HCT116 (cell line): Measurements from ENCODE around the gene OPN1SW. TPM values are rescaled to one million over a fixed set of nuclear protein-coding genes. Genes with fewer than 3 reads are reported as not detected.
A peak's percentile ranks its signal among the peaks of the same experiment; 100 is the strongest.

ENCODE experiments used
- ATAC-seq: fragments of 200-7000 bp; cut with Tn5 transposase; 2 replicates; pipeline ENCODE4 v1.9.1; 2020; ENCODE audit warnings: mild to moderate bottlenecking, moderate library complexity
- BruUV-seq: library from RNA; stranded (reverse); fragments of 400-500 nt; replicated peaks from 2 replicates; lab custom pipeline; 2021; lab: Mats Ljungman, UMichigan
- CTCF ChIA-PET: fragments of 300-600 bp; sonication (Branson Sonifier 250); formaldehyde crosslinking; loops from one replicate; lab custom pipeline; 2021; ENCODE audit warnings: antibody characterized with exemption; lab: Charles Lee
- POLR2A ChIA-PET: fragments of 300-600, 350-600 bp; sonication (Branson Sonifier 250); formaldehyde crosslinking; loops from one replicate; lab custom pipeline; 2021; ENCODE audit warnings: antibody characterized with exemption; lab: Charles Lee
- RAD21 ChIA-PET, 2 experiments: fragments of 300-600 bp; sonication (Branson Sonifier 250); formaldehyde crosslinking; loops; one replicate each; lab custom pipeline; 2023; ENCODE audit warnings: low total read pairs in 2 of 2; ENCODE audit not compliant: uncharacterized antibody in 2 of 2, unreplicated experiment in 2 of 2, low non-redundant PET in 1 of 2; lab: Charles Lee
- DNase-seq: peaks from one replicate; pipeline ENCODE4 v3.0.0-alpha.2; 2010; ENCODE audit warnings: low read depth, low spot score
- H2AFZ ChIP-seq: fragments of 200-600 bp; shearing (Covaris generic), sonication (generic); 2 replicates; pipeline ENCODE4 v1.6.1; 2017; ENCODE audit warnings: low read depth, mixed run types, mixed read lengths, antibody characterized with exemption, low read length; ENCODE audit not compliant: poor library complexity, severe bottlenecking
- H3K27ac ChIP-seq: 2 replicates; pipeline ENCODE4 v1.5.1; 2012; ENCODE audit warnings: low read depth, low read length
- H3K27me3 ChIP-seq: fragments of 200-600 bp; sonication (generic); 2 replicates; pipeline ENCODE4 v1.6.1; 2016; ENCODE audit warnings: mixed run types, low read length, mixed read lengths; ENCODE audit not compliant: insufficient read depth
- H3K36me3 ChIP-seq, 2 experiments: fragments of 200-500 bp in 1 of 2; fragments of 200-600 bp in 1 of 2; sonication (Bioruptor generic) in 1 of 2; sonication (generic) in 1 of 2; 2 replicates each; pipeline versions ENCODE4 v1.5.1 to v1.6.1; 2014 to 2016; ENCODE audit warnings: low read length in 2 of 2, inconsistent platforms in 1 of 2, mixed read lengths in 1 of 2, mixed run types in 1 of 2; ENCODE audit not compliant: insufficient read depth in 2 of 2, control insufficient read depth in 1 of 2
- H3K4me1 ChIP-seq, 2 experiments: fragments of 200-600 bp in 1 of 2; sonication (generic) in 1 of 2; 2 replicates each; pipeline versions ENCODE4 v1.5.1 to v1.6.1; 2012 to 2017; ENCODE audit warnings: low read length in 2 of 2, inconsistent platforms in 1 of 2, mild to moderate bottlenecking in 1 of 2, mixed read lengths in 1 of 2, mixed run types in 1 of 2, moderate library complexity in 1 of 2; ENCODE audit not compliant: insufficient read depth in 2 of 2, control insufficient read depth in 1 of 2
- H3K4me2 ChIP-seq: fragments of 200-600 bp; sonication (generic); 2 replicates; pipeline ENCODE4 v1.6.1; 2017; ENCODE audit warnings: mixed run types, low read length, mixed read lengths
- H3K4me3 ChIP-seq, 2 experiments: fragments of 200-600 bp in 1 of 2; sonication (generic) in 1 of 2; replicated peaks in 1 of 2; 2 replicates each; pipeline ENCODE4 v1.5.1; 2011 to 2016; ENCODE audit warnings: low read length in 2 of 2, control low read depth in 1 of 2, low read depth in 1 of 2, mild to moderate bottlenecking in 1 of 2, mixed read lengths in 1 of 2, mixed run types in 1 of 2
- H3K79me2 ChIP-seq: fragments of 200-600 bp; sonication (generic); 2 replicates; pipeline ENCODE4 v1.6.1; 2017; ENCODE audit warnings: mild to moderate bottlenecking, mixed run types, low read length, moderate library complexity, mixed read lengths; ENCODE audit not compliant: insufficient read depth
- H3K9ac ChIP-seq: fragments of 200-600 bp; sonication (generic); 2 replicates; pipeline ENCODE4 v1.6.1; 2016; ENCODE audit warnings: low read length, mixed read lengths
- H3K9me2 ChIP-seq: fragments of 200-600 bp; sonication (generic), shearing (Covaris generic); 2 replicates; pipeline ENCODE4 v1.6.1; 2017; ENCODE audit warnings: mixed run types, mild to moderate bottlenecking, moderate library complexity; ENCODE audit not compliant: insufficient read depth
- H3K9me3 ChIP-seq, 2 experiments: fragments of 200-500 bp in 1 of 2; fragments of 200-600 bp in 1 of 2; sonication (Bioruptor generic) in 1 of 2; sonication (generic) in 1 of 2; 2 replicates each; pipeline ENCODE4 v1.6.1; 2014 to 2017; ENCODE audit warnings: low read length in 2 of 2, mixed read lengths in 2 of 2, inconsistent platforms in 1 of 2, low read depth in 1 of 2, mild to moderate bottlenecking in 1 of 2, mixed run types in 1 of 2, moderate library complexity in 1 of 2; ENCODE audit not compliant: control insufficient read depth in 1 of 2, insufficient read depth in 1 of 2
- H4K20me1 ChIP-seq: fragments of 200-600 bp; sonication (generic), shearing (Covaris generic); 2 replicates; pipeline ENCODE4 v1.6.1; 2017; ENCODE audit warnings: mixed run types, mild to moderate bottlenecking, moderate library complexity; ENCODE audit not compliant: insufficient read depth
- CEBPB ChIP-seq: IDR thresholded peaks from 2 replicates; pipeline ENCODE4 v1.6.1; 2012; ENCODE audit warnings: low read depth
- CTCF ChIP-seq, 3 experiments: fragments of 200-600 bp in 1 of 3; sonication (generic) in 1 of 3; IDR thresholded peaks in 2 of 3; conservative IDR thresholded peaks in 1 of 3; 2 replicates each; pipeline ENCODE4 v1.5.1; 2012 to 2017; ENCODE audit warnings: low read depth in 2 of 3, low read length in 2 of 3, antibody characterized with exemption in 1 of 3, borderline replicate concordance in 1 of 3, control low read depth in 1 of 3, mild to moderate bottlenecking in 1 of 3, mixed read lengths in 1 of 3, mixed run types in 1 of 3, moderate library complexity in 1 of 3; ENCODE audit not compliant: insufficient read depth in 1 of 3
- EZH2 ChIP-seq: fragments of 200-600 bp; sonication (generic); IDR thresholded peaks from 2 replicates; pipeline ENCODE4 v1.6.1; 2017; ENCODE audit warnings: antibody characterized with exemption, mixed run types
- EZH2phosphoT487 ChIP-seq: fragments of 200-600 bp; IDR thresholded peaks from 2 replicates; pipeline ENCODE4 v1.6.1; 2018; ENCODE audit warnings: antibody characterized with exemption, borderline replicate concordance
- FOSL1 ChIP-seq: IDR thresholded peaks from 2 replicates; pipeline ENCODE4 v1.6.1; 2012; ENCODE audit warnings: low read depth
- JUND ChIP-seq: IDR thresholded peaks from 2 replicates; pipeline ENCODE4 v1.6.1; 2012
- POLR2AphosphoS5 ChIP-seq: IDR thresholded peaks from 2 replicates; pipeline ENCODE4 v1.6.1; 2011; ENCODE audit warnings: mild to moderate bottlenecking, low read depth, low read length, moderate library complexity
- SIN3A ChIP-seq: IDR thresholded peaks from 2 replicates; pipeline ENCODE4 v1.6.1; 2012; ENCODE audit warnings: low read depth
- ZFX ChIP-seq: fragments of 450-650 bp; IDR thresholded peaks from 2 replicates; pipeline ENCODE4 v1.6.1; 2017
- ZNF274 ChIP-seq: fragments of 200-500 bp; sonication (Bioruptor generic); IDR thresholded peaks from 2 replicates; pipeline ENCODE4 v1.6.1; 2014; ENCODE audit warnings: mild to moderate bottlenecking, low read depth, low read length, inconsistent platforms
- intact Hi-C: fragments of 100-400 bp; cut with micrococcal nuclease; formaldehyde crosslinking; loops from 2 replicates; pipeline ENCODE4 v1.10.0; 2022
- total RNA-seq: library from RNA; stranded (reverse); gene quantifications from one replicate; pipeline ENCODE4 v1.2.1, GENCODE V29; 2021; ENCODE audit not compliant: unreplicated experiment

OPN1SW gene
- total RNA-seq, 1 experiment from 2014 or later, result not detected

GRCh38 chr7:128795129-128795528 lies 19.5 kb upstream of the OPN1SW start (continued):
- TF ChIP-seq POLR2AphosphoS5, result no peak
- no peak for TF ChIP-seq ZFX
- no peak for TF ChIP-seq SIN3A
- TF ChIP-seq EZH2phosphoT487, result no peak
- no peak for TF ChIP-seq JUND
- TF ChIP-seq ZNF274, result no peak
- TF ChIP-seq CEBPB, result no peak

GRCh38 chr7:128794436-128794835 lies 18.8 kb upstream of the OPN1SW start:
- no peak overlapping the region for H3K27ac ChIP-seq
- no peak overlapping the region for H3K4me3 ChIP-seq
- H3K9ac ChIP-seq, result no peak overlapping the region
- H3K4me2 ChIP-seq, result no peak overlapping the region
- no peaks in the 10 kb centered on the region for H3K79me2 ChIP-seq
- POLR2A ChIA-PET, result no interaction called here
- H3K9me3 ChIP-seq, result no peaks in the 10 kb centered on the region
- ATAC-seq (no peak), DNase-seq (no peak)
- no peaks in the 10 kb centered on the region for H3K9me2 ChIP-seq
- RAD21 ChIA-PET, result no interaction called here
- no peaks in the 10 kb centered on the region for H3K36me3 ChIP-seq
- H2AFZ ChIP-seq, result no peak overlapping the region
- H3K27me3 ChIP-seq, result no peaks in the 10 kb centered on the region
- peaks cover 0 to 6% of the 10 kb centered on the region in 2 experiments; a peak in 1 of 4 replicates for H3K4me1 ChIP-seq
- CTCF ChIA-PET, result no interaction called here
- BruUV-seq, result no TSS peak
- TF ChIP-seq FOSL1, result no peak
- 0 out of 6 replicates have a peak, but pooled peaks of 1 of the 3 experiments have one; percentile 11 for TF ChIP-seq CTCF (IDR thresholded peaks at IDR 0.05 in 2 of 3, conservative IDR thresholded peaks at IDR 0.05 in 1 of 3; ENCODE audit: borderline replicate concordance in 1 of 3, insufficient read depth in 1 of 3, low read depth in 2 of 3, low read length in 2 of 3)
- TF ChIP-seq EZH2, result no peak
- no peak for TF ChIP-seq ZNF274
- no peak for TF ChIP-seq EZH2phosphoT487
- intact Hi-C loops, result loop anchor here (1.0 kb wide), 1 partner anchor 89 kb away; no protein-coding TSS in a partner anchor
- H4K20me1 ChIP-seq, result no peaks in the 10 kb centered on the region
